SH-SY5Y (cell line): Measurements from ENCODE around the gene OSBPL2.

Experiments
- GATA2 ChIP-seq: IDR thresholded peaks from 2 replicates; pipeline ENCODE4 v1.6.1; 2011; ENCODE audit warnings: mild to moderate bottlenecking, low read depth, low read length
- GATA3 ChIP-seq: IDR thresholded peaks from 2 replicates; pipeline ENCODE4 v1.6.1; 2011; ENCODE audit warnings: low read depth, mild to moderate bottlenecking, low read length, moderate library complexity

- no peak for TF ChIP-seq GATA2
- TF ChIP-seq GATA3, result no peak
These were observed 78.9 kb downstream of the OSBPL2 start for GRCh38 chr20:62317167-62317655.
